ENCODE data around the gene VMO1.

GRCh38 chr17:4771519-4772234 is 14.5 kb downstream of the VMO1 start, which contains the start of gene TM4SF5:
- TF ChIP-seq CTCF (IDR thresholded peaks at IDR 0.05; ENCODE audit: extremely low read depth in 1 of 2, insufficient read depth in 1 of 2, low read depth in 1 of 2, low read length in 2 of 2), result no peak
- no peak for TF ChIP-seq POLR2A (IDR thresholded peaks at IDR 0.05; ENCODE audit: low read depth, low read length)
- no peak for TF ChIP-seq POLR2AphosphoS5 (IDR thresholded peaks at IDR 0.05; ENCODE audit: insufficient read depth, low read depth, low read length)
